Fibroblast of mammary gland (primary cell): ENCODE measurements around the gene SLC25A36.
A peak's percentile ranks its signal among the peaks of the same experiment; 100 is the strongest.

Experiments
- DNase-seq: peaks from one replicate; pipeline ENCODE4 v3.0.0-alpha.2; 2010; ENCODE audit warnings: low read depth
- H3K4me3 ChIP-seq: 2 replicates; pipeline ENCODE4 v1.5.1; 2011; ENCODE audit warnings: low read depth, mild to moderate bottlenecking, low read length, moderate library complexity; ENCODE audit not compliant: control insufficient read depth
- CTCF ChIP-seq: conservative IDR thresholded peaks from 2 replicates; pipeline ENCODE4 v1.5.1; 2011; ENCODE audit warnings: low read depth, low read length, inconsistent platforms; ENCODE audit not compliant: control insufficient read depth, insufficient read depth

SLC25A36 gene

DNA sequence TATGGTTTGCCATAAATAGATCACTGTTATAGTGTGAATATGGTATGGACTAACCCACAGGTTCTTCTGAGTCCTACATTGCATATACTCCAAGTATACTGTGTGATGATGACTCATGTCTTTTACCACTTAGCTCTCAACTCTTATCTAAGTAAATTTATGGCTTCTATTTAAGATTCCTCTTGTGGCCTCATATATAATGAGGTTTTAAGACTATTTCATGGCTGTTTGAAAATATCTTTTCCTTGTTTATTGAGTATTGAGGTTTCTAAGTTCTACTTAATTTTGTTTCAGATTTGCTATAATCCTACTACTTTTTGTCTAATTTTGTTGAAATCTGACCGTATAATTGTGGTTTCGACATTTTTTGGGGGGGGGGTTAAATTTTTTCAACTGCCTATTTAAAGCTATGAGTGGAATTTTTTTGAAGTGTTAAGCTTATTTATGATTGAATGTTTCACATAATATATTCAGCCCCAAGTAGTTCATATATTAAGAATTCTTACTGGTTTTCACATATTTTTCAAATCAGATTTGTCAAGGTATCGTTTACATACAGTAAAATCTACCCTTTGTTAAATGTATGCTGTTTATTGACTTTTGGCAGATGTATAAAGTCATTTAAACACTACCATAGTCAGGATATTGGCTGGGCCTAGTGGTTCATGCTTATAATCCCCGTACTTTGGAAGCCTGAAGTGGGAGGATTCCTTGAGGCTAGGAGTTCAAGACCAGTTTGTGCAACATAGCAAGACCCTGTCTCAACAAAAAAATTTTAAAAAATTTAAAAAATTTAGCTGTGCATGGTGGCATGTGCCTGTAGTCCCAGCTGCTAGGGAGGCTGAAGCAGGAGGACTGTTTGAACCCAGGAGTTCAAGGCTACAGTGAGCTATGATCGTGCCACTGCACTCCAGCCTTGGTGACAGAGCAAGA, 11.7 kb downstream of the SLC25A36 start:
- no peak for TF ChIP-seq CTCF
- peak; percentile 60 for DNase-seq
- H3K4me3 ChIP-seq = no peak overlapping the region

- no peak overlapping the region for H3K4me3 ChIP-seq
- TF ChIP-seq CTCF = no peak
- no peak for DNase-seq
These were observed 12.9 kb downstream of the SLC25A36 start for GRCh38 chr3:140954576-140954975.

- no peak for TF ChIP-seq CTCF
- H3K4me3 ChIP-seq = no peak overlapping the region
- no peak for DNase-seq
These were observed 14.0 kb downstream of the SLC25A36 start for GRCh38 chr3:140955645-140956044.

- TF ChIP-seq CTCF = no peak
- no peak overlapping the region for H3K4me3 ChIP-seq
- no peak for DNase-seq
These were observed 14.6 kb downstream of the SLC25A36 start for GRCh38 chr3:140956058-140956835.

DNA sequence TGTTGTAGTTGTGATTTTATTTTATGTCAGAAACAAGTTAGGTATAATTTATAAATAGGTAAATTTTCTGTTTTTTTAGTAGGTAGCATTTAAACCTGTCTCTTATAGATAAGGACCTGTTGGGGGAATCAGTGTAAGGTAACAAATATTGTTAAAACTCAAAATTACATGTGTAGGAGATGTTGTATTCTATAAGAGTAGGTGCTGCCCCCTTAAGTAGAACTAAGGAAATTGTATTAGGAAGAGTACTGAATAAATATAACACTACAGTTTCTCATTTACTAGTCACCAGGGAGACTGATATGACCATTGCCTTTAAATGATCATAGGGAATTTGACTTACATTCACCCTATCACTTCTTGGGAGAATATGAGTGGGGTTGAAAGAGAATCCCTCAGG, 31.2 kb downstream of the SLC25A36 start:
- peak; percentile 39 for TF ChIP-seq CTCF
- no peak overlapping the region for H3K4me3 ChIP-seq
- DNase-seq = peak; percentile 31

DNA sequence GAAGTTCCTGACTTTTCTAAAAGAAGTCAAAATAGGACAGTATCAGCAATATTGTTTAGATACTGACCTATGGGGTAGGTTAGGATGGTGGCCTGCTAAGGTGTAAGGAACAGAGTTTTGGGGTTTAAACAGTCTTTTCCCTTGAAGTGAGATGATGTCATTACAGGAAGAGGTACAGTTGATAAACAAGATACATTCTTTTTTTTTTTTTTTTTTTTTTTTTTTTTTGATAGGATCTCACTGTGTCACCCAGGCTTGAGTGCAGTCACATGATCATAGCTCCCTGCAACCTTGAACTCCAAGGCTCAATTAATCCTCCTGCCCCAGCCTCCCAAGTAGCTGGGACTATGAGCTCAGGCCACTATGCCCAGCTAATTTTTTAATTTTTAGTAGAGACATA, 33.3 kb downstream of the SLC25A36 start:
- TF ChIP-seq CTCF = no peak
- DNase-seq = no peak
- no peak overlapping the region for H3K4me3 ChIP-seq
